Activated CD4-positive, alpha-beta T cell treated with anti-CD3 and anti-CD28 coated beads, Interleukin-2, amount 50 U/mL, for 16 hours (primary cell): ENCODE results near the gene SLC5A10.
"Not testable (repeated sequence)": the region's sequence is repeated elsewhere in the genome, so short reads cannot be mapped to it uniquely, and the experiment has no call there.

Source experiments
- DNase-seq: peaks from one replicate; pipeline ENCODE4 v3.0.0-alpha.2; 2020

Gene SLC5A10

DNA sequence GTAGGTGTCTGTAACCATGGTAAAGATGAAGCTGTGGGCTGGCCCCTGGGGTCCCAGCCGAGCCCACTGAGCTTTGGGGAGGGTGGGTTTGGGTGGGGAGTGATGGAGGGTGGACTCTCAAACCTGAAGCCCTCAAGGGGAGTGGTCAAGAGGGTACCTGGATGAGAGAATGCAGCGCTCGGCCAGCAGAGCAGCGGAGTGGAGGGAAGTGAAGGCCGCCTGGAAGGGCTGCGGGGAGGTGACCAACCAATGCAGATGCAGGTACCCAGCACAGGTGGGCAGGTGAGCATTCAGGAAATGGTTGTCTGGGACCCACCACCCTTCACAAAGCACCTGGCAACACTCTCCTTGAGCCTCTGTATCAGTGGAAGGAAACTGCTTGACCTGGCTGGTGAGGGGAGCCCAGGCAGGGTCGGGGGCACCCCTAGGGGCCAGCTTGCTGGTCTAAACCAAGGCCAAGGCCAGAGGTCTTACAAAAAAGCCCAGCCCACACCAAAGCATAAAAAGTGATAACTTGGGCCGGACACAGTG lies 3.4 kb upstream of the SLC5A10 start:
- no peak for DNase-seq

DNA sequence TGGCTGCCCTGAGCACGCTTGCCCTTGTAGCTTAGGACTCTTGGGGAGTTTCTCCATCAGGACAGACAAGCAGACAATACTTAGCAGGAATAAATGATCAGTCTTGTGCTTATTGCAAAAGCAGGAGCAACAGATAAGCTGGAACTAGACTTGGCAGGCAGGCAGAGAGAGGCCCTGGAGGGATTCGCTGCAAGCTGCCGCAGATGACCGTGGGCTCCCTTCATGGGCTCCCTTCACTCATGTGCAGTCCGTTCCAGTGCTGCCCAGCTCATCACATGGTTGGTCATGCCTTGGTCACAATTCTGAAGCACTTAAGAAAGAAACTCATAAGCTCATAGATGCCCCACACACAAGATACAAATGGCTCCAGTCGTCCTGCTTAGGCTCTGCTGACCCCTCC lies 2.4 kb upstream of the SLC5A10 start:
- no peak for DNase-seq

DNA sequence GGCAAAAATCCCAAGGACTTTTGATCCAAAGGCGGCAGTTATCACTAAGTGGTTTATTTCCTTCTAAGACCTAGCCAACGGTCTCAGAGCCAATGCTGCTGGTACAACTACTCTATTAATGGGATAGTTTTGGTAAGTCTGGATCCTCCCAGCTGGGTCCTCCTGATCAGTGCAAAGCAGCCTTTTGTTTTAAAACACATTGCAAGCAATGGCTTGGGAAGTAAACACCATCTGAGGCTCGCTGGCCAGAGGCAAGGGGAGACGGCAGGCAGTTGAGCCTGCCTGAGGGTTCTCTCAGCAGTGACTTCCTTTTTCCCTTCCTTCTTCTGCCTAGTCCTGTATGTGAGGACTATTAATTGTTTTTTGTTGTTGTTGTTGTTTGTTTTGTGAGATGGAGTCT lies 1.6 kb upstream of the SLC5A10 start:
- no peak for DNase-seq

DNA sequence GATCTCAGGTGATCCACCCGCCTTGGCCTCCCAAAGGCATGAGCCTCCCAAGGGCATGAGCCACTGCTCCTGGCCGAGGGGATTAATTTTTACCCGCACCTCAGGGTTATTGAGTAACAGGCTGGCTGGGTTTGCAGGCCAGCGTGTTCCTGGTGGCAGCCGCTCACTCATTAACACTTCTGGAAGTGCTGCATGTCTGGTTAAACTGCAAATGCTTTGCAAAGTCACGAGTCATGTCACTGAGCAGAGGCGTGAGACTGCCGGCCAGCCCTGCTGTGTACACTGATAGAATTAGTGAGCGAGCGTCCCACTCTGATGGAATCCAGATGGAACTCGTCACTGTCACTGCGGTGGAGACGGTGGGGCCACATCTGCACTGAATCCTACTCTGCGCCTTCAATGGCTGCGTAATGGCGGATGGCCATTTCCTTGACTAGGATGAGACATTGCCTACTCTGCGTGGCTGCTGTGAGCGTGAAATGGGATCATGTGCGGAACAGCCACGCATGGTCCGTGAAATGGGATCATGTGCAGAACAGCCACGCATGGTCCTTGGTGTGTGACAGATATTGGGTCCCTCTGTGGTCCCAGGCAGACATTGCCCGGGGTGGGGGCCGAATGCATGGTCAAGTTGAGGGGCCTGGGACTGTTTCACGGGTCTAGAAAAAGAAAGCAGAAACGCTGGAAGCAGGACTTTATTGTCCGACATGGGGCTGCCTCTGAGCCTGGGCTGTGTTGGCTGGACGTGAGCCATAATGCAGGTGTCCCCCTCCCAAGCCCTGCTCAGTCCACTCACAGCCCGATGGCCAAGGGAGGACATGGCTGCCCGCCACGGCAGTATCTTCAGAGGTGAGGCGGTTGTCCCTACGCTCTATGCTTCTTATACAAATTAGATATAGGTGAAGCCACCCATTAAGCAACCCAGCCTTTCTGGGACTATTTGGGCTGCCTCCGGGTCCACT lies 740 bp upstream of the SLC5A10 start:
- DNase-seq = no peak

DNA sequence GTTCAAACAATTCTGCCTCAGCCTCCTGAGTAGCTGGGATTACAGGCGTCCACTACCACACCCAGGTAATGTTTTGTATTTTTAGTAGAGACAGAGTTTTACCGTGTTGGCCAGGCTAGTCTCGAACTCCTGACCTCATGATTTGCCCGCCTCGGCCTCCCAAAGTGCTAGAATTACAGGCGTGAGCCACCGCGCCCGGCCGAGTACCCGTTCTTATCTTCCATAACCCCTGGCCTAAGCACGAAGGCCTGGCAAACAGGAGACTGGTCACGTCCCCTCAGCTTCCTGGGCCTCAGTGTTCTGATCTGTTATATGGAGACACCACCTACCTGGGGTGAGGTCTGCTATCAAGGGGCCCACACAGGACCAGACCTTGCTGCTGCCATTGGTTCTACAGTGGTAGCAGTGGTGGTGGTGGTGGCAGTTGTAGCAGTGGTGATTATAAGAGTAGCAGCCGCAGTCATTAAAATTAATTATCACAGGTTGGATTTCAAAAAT lies 1.3 kb downstream of the SLC5A10 start:
- no peak for DNase-seq

DNA sequence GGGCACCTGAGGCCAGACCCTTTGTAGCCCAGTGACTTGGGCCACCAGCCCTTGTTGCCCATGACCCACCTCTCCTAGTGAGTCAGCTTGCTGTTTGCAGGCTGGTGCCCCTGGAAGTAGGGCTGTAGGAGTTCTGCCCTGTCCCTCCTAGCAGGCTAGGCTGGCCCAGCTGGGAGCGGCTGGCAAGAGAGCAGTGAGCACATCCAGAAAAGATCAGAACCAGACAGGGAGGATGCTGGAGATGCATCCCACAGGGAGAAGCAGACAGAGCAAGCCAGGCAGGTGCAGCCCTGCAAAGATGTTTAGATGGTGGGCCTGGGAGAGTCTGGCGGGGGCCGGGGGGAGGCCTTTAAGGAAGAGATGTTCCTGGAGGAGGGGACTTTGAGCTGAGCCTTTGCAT lies 2.4 kb downstream of the SLC5A10 start:
- no peak for DNase-seq

DNA sequence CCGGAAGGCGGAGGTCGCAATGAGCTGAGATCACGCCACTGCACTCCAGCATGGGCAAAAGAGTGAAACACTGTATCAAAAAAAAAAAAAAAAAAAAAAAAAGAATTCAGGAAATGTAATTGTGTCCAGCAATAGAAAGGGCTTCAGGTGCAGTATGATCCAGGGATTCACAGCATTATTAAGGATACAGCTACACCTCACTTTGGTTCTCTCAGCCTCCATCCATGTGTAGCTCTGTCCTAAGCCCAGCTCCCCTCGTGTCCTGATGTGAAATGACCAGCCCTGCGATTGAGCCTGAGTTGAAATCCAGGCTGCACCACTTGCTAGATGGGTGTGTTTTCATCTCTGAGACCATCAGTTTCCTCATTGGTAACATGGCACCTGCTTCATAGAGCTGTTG lies 3.0 kb downstream of the SLC5A10 start:
- DNase-seq = no peak

DNA sequence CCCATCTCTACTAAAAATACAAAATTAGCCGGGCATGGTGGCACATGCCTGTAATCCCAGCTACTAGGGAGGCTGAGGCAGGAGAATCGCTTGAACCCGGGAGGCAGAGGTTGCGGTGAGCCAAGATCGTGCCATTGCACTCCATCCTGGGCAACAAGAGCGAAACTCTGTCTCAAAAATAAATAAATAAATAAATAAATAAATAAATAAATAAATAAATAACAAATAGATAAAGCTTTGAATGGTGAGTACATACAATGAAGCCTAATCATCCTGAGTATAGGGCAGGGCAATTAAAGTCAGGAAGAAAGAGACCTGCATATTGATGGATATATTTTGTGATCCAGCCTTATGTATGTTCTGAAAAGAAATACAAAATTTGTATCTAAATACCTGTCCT lies 4.1 kb downstream of the SLC5A10 start:
- not testable (repeated sequence) for DNase-seq

DNA sequence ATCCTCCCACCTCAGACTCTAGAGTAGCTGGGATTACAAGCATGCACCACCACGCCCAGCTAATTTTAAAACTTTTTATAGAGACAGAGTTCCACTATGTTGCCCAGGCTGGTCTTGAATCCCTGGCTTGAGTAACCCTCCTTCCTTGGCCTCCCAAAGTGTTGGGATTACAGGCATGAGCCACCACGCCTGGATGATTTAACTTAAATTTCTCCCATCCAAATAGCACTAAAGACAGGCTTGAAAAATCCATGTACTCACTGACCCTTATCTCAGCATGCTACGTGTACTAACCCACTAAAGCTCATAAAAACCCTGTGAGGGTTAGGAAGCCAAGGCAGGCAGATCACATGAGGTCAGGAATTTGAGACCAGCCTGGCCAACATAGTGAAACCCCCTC lies 4.6 kb downstream of the SLC5A10 start:
- no peak for DNase-seq

DNA sequence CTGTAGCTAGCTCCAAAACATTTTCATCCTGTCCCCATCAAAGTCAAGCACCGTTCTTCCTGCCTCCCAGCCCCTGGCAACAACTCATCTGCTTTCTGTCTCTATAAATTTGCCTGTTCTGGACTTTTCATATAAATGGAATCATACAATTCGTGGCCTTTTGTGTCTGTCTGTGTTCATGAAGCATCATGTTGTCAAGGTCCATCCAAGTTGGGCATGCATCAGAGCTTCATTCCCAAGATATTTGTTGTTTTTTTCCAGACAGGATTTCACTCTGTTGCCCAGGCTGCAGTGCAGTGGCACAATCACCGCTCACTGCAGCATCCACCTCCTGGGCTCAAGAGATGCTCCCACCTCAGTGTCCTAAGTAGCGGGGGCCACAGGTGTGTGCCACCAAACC lies 5.9 kb downstream of the SLC5A10 start:
- no peak for DNase-seq

DNA sequence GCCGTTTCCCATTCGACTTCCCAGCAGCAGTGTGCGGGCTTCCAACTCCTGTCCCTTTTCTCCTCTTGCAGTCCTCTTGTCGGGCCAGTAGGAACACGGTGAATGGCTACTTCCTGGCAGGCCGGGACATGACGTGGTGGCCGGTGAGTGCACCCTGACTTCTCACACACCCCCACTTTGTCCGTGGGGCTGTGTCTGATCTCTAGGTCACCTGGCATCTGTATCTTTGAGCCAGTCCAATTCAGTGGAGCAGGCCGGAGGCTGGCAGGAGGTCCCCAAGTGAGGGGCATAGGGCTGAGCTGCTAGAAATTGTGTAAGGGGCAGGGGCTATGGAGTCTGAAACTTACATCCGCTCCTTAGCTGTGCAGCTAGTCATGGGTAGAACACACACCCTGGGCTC lies 6.6 kb downstream of the SLC5A10 start:
- no peak for DNase-seq

DNA sequence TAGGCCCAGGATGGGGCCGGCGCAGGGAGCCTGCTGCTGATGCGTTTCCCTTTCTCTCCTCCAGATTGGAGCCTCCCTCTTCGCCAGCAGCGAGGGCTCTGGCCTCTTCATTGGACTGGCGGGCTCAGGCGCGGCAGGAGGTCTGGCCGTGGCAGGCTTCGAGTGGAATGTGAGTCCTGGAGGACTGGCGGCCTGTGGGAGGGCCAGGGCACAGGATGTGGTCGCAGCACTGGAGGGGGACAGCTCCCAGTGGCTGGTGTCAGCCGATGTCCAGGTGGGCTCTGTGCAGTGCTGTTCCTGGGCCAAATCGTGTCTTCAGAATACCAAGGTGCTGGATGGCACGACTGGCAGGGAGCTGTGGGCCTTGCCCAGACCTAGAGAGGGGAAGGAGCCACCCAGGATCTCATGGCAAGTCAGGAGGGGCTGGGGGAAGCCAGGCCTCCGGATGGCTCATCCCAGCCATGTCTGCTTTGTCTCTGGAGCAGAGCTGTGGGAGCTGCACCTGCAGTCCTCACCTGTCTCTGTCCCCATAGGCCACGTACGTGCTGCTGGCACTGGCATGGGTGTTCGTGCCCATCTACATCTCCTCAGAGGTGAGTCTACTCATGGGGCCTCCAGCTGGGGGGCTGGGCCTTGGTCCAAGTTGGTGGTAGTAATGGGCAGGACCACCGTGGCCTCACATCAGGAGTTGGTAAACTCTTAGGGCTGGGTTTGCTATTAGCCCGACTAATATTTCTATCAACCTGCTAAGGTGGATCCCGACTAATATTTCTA lies 7.3 kb downstream of the SLC5A10 start:
- no peak for DNase-seq

DNA sequence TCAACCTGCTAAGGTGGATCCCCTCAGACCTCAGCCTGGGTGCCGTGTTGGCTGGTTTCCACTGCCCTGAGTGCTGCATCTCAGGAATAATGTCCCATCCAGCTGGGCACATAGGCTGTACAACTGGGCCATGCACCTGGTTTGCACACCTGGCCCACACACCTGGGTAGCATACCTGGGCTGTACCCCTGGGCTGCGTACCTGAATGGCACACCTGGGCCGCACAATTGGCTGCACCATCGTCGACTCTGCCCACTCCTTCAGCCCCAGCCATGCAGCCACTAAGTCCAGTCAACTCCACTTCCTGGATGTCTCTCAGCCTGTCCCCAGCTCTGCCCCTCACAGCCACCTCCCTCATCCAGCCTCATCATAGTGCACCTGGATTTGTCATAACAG lies 7.9 kb downstream of the SLC5A10 start:
- DNase-seq = no peak

DNA sequence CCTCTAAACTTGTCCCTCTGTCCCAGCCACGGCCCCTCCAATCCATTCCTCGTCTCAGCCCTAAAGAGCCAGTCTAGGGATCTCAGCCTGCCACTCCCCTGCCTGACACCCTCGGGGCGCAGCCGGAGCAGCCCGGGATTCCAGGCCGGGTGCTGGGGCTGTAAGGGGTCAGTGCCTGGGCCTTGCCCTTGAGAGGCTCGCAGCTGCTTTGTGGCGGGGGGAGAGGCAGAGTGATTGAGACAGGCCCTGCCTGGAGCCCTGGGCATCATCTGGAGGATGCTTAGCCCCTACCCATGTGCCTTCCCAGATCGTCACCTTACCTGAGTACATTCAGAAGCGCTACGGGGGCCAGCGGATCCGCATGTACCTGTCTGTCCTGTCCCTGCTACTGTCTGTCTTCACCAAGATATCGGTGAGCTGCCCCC lies 8.3 kb downstream of the SLC5A10 start:
- DNase-seq = no peak

DNA sequence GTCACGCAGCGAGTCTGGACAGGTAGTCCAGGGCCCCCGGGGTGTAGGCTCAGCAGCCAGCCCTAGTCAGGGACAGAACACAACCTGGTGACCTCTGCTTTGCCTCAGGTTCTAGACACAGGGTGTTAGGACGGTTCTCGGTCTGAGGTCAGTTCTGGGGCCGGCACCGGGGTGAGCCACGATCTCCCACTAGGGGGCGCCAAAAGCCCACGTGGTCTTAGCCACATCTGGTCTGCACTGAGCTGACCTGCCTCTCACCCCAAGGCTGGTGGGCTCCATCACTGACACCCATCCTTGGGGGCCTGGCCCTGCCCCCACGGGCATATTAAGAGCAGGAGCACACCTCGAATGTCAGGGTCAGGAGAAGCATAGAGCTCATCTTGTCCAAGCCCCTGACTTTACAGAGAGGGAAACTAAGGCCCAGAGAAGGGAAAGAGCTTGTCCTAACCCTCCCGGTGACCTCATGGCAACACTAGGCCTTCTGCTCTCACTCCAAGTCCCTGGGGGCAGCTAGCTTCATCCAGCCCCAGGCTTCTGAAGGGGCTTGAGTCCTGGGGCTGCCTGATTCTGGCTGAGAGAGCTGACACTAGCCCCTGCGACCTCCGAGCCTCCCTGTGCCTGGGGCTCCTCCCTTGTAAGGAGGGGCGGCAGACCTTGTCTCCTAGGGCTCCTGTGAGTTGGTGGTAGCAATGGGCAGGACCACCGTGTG lies 9.0 kb downstream of the SLC5A10 start:
- DNase-seq = peak; percentile 85

DNA sequence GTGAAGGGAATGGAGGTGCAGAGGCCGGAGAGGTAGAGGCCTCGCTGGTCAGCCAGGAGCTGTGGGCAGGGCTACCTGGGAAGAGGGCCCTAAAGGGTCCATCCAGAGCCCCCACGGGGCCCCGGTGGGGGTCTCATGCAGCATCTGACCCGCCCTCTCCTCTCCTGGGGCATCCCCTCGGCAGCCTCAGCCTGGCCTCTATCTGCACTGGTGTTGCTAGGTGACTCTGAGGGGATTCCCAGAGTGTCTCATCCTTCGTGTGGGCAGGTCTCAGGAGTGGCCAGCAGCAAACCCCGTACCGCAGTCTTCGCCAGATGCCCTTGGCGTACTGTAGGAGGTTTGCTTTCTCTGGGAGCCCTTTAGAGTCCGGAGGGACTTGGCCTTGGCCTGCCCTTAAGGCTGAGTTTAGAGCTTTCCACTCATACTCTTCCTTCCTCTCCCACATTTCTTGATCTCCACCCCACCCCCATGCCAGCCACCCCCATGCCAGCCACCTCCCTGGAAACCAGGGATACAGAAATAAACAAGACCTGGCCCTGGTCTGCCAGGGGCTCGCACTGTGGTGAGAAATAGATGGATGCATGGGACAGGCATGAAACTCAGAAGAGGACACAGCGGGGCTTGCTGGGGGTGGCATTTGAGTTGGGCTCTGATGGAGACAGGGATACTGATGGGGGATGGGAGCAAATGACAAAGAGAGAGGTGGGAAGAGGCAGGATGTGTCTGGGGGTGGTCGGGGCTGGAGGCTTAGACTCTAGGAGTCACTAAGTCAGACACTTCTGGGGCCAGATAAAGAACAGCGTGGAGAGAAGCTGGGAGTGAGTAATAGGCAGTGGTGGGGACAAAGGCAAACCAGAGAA lies 9.9 kb downstream of the SLC5A10 start:
- DNase-seq = no peak

DNA sequence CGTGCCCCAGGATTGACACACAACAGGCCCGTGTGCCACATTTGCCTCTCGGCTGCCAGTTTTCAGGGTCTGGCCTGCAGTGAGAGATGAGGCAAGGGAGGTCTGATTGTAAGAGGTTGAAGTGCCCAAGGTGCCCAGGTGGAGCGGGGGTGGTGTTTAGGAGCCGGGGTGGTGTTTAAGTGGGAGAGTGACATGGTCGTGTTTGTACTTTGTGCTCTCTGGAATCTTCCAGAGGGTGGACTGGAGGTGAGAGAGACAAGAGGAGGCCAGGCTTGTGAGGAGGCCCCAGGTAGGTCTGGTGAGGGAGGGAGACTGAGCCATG lies 10.5 kb downstream of the SLC5A10 start:
- no peak for DNase-seq

DNA sequence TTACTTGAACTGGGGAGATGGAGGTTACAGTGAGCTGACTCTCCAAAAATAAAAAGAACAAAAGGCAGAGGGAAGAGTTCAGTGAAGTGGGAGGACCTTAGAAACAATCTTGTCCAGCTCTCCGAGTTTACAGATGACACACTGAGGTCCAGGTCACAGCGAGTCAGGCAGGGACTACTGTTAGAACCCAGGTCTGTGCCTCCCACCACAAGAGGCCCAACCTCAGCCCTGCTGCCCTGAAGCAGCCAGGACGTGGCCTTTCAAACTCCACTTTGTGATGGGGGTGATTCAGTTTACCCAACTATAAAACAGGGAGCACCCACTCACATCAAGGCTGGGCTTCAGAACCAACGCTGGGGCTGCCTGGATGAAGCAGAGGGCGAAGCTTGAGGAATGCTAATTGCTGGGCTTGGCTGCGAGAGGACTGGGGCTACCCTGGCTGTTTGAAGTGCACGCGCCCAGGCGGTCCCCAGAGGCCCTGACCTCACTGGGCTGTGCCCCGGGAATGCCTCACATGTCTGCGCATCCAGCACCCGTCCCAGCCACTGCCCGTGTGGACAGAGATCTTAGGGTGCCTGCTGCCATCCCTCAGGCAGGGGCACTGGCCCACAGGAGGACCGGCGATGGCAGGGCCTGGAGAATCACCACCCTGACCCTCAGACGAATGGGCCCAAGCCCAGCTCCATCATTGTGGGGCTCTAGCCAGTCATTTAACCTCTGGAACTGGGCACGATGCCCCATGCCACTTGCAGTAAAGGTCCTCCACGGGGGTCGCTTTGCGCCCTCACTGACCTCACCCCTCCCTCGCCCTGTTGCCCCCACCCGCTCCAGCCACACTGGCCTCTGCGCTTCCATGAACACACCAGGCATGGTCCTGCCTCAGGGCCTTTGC lies 11.4 kb downstream of the SLC5A10 start:
- no peak for DNase-seq

DNA sequence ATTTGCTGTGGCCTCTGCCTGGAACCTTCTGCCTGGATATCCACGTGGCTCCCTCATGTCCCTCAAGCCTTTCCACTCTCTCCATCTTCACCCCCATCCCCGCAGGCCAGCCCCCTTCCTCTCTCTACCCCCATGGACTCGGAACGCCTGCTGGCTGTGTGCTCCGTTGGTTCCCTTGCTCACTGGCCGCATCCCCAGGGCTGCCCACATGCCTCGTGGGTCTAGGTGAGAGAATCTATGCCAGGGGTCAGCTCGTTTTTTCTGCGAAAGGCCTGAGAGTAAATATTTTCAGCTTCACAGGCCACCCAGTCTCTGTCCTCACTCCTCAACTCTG lies 12.0 kb downstream of the SLC5A10 start:
- no peak for DNase-seq

DNA sequence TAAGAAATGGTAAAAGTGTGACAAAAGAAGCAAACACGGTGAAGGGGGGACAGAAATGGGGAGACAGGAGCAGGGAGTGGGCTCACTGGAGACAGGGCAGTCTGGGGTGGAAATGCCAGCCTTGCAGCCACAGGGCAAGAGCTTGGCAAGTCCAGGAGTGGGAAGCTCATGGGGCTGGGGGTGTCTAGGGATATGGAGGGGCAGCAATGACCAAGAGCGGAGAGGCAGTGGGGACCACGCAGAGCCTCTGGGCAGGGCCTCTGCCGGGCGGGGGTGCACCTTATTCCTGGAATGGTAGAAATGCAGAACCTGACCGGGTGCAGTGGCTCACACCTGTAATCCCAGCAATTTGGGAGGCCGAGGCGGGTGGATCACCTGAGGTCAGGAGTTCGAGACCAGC lies 12.6 kb downstream of the SLC5A10 start:
- no peak for DNase-seq

DNA sequence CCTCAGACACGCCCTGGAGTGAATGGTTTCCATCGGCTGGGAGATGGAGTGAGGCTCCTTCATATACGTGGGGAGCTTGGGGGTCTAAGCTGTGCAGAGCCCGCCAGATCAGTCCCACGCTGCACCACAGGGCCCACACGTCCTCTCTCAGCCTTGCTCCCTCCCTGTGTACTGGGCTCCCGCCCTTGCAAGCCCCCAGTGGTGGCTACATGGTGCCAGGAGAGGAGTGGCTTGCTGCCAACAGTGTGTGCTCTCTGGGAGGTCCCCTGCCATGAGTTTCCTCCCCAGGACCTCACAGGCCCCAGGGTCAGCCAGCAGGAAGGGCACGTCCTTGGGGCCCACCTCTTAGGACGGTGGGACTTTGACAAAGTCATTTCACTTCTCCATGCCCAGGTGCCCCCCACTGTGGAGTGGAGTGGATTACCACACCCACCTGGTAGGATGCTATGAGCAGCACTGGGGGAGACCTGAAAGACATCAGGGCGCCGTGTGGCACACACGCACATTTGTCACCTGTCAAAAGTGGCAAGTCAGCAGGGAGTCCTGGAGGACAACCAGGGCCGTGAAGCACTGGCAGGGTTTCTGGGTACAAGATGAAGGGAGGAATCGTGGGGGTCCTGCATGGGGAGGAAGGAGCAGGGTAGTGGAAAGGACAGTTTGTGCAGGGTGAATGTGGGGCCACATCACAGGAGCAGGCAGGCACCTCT lies 13.7 kb downstream of the SLC5A10 start:
- no peak for DNase-seq
